GM21423 (cell line): ENCODE measurements around the gene CDH3.

Experiments used
- ATAC-seq: cut with Tn5 transposase; IDR thresholded peaks from one replicate; pipeline ENCODE4 v1.9.1; 2021; ENCODE audit warnings: mild to moderate bottlenecking, moderate library complexity; ENCODE audit not compliant: unreplicated experiment

The CDH3 gene

GRCh38 chr16:68646953-68647659 lies 2.0 kb downstream of the CDH3 start:
- no peak for ATAC-seq

GRCh38 chr16:68651136-68651535 lies 6.0 kb downstream of the CDH3 start:
- ATAC-seq: no peak

GRCh38 chr16:68652659-68653058 lies 7.5 kb downstream of the CDH3 start:
- ATAC-seq: no peak

- no peak for ATAC-seq
Measured at GRCh38 chr16:68655806-68656205, 10.7 kb downstream of the CDH3 start.

GRCh38 chr16:68656751-68657150 lies 11.6 kb downstream of the CDH3 start:
- no peak for ATAC-seq

- no peak for ATAC-seq
Measured at GRCh38 chr16:68658341-68658973, 13.3 kb downstream of the CDH3 start.

- no peak for ATAC-seq
Measured at GRCh38 chr16:68658974-68659360, 13.9 kb downstream of the CDH3 start.

- no peak for ATAC-seq
Measured at GRCh38 chr16:68659412-68660358, 14.6 kb downstream of the CDH3 start.

GRCh38 chr16:68660359-68660795 lies 15.3 kb downstream of the CDH3 start:
- ATAC-seq: no peak

GRCh38 chr16:68662035-68662434 lies 16.9 kb downstream of the CDH3 start:
- ATAC-seq: no peak

- ATAC-seq: no peak
Measured at GRCh38 chr16:68664297-68664696, 19.2 kb downstream of the CDH3 start.

GRCh38 chr16:68665501-68665900 lies 20.4 kb downstream of the CDH3 start:
- no peak for ATAC-seq

- ATAC-seq: no peak
Measured at GRCh38 chr16:68668266-68668665, 23.2 kb downstream of the CDH3 start.

- no peak for ATAC-seq
Measured at GRCh38 chr16:68676113-68676860, 31.2 kb downstream of the CDH3 start.

GRCh38 chr16:68681038-68681437 lies 35.9 kb downstream of the CDH3 start:
- ATAC-seq: no peak

- ATAC-seq: no peak
Measured at GRCh38 chr16:68685685-68686478, 40.8 kb downstream of the CDH3 start.

GRCh38 chr16:68686905-68687304 lies 41.8 kb downstream of the CDH3 start:
- no peak for ATAC-seq

GRCh38 chr16:68689921-68690320 lies 44.8 kb downstream of the CDH3 start:
- ATAC-seq: no peak

- no peak for ATAC-seq
Measured at GRCh38 chr16:68695575-68695974, 50.5 kb downstream of the CDH3 start.

- ATAC-seq: no peak
Measured at GRCh38 chr16:68696514-68696913, 51.4 kb downstream of the CDH3 start.
